ENCODE data around the gene TTF1. TPM values are rescaled to one million over a fixed set of nuclear protein-coding genes. Genes with fewer than 3 reads are reported as not detected.

TTF1 gene
- total RNA-seq, 1 experiment from 2014 or later: 16.0 TPM

DNA sequence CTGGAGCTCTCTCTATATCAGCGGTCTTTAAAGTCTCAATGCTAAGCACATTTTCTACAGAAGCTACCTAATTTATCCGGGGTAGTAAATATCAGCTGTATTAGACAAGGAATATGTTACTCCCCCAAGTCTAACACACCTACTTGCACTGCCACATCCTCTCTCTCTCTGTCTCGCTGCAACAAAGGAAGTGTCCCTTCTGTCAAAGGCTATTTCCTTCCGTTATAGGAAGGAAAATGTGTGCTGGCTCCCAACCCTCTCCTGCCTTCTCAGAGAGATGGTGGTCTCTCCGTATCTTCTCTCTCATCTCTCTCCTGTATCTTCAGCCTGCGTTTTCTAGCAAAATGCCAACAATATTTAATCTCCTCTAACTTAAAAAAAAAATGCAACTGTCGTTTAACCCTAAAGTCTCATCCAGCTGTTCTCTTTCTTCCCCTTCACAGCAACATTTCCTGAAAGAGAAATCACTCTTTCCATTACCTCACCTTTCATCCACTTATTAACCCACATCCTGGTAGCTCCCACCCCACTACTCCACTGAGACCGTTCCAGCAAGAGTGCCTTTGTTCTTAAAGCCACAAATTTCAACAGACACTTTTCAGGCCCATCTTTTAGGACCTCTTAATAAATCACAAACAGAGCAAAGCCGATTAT, 2.3 kb downstream of the TTF1 start:
- Histone ChIP-seq H3K9me2 (ENCODE audit: insufficient read depth) (no peaks in the 10 kb centered on the region), H3K36me3 (ENCODE audit: low read depth) (no peaks in the 10 kb centered on the region; the same call in 1 of the 2 replicates), H3K4me2 (no peak overlapping the region), H4K20me1 (ENCODE audit: insufficient read depth) (no peaks in the 10 kb centered on the region), H3K27me3 (ENCODE audit: insufficient read depth, low read depth) (peaks cover 4% of the 10 kb centered on the region), H3K4me1 (replicated peaks; ENCODE audit: insufficient read depth) (0 out of 2 replicates have a peak, but pooled peaks cover 8% of the 10 kb centered on the region), H3F3A (ENCODE audit: insufficient read depth, low read depth) (no peaks in the 10 kb centered on the region), H3K4me3 (no peak overlapping the region), H3K9me3 (ENCODE audit: insufficient read depth, low read depth) (no peaks in the 10 kb centered on the region), H3K79me2 (ENCODE audit: low read depth) (peaks cover 30% of the 10 kb centered on the region), H3K27ac (no peak overlapping the region), H2AFZ (no peak overlapping the region)
- intact Hi-C loops (cut with micrococcal nuclease; ENCODE audit: unreplicated experiment): no loop called here
- TF ChIP-seq CTCF (conservative IDR thresholded peaks at IDR 0.05): no peak
- TF ChIP-seq EZH2 (IDR thresholded peaks at IDR 0.05; ENCODE audit: low read depth): no peak
- no peak for DNase-seq
- ChIA-PET POLR2A (ENCODE audit: unreplicated experiment) (no interaction called here), CTCF (no interaction called here)
- BruUV-seq (replicated peaks): no TSS peak

GRCh38 chr9:132401824-132402223, 4.8 kb downstream of the TTF1 start:
- H3K9me3 ChIP-seq (ENCODE audit: insufficient read depth, low read depth): no peaks in the 10 kb centered on the region
- H3K9me2 ChIP-seq (ENCODE audit: insufficient read depth): no peaks in the 10 kb centered on the region
- peaks cover 30% of the 10 kb centered on the region for H3K79me2 ChIP-seq (ENCODE audit: low read depth)
- POLR2A ChIA-PET (ENCODE audit: unreplicated experiment): interaction anchor here (0.6 to 0.7 kb wide), 2 partner anchors 288 to 407 kb away, joined by 3 to 4 read pairs; no protein-coding TSS in a partner anchor
- H3K36me3 ChIP-seq (ENCODE audit: low read depth): no peaks in the 10 kb centered on the region; the same call in 1 of the 2 replicates
- no peak for DNase-seq
- intact Hi-C loops (cut with micrococcal nuclease; ENCODE audit: unreplicated experiment): no loop called here
- CTCF ChIA-PET: no interaction called here
- no peaks in the 10 kb centered on the region for H3F3A ChIP-seq (ENCODE audit: insufficient read depth, low read depth)
- H4K20me1 ChIP-seq (ENCODE audit: insufficient read depth): no peaks in the 10 kb centered on the region
- H2AFZ ChIP-seq: no peak overlapping the region
- TF ChIP-seq CTCF (conservative IDR thresholded peaks at IDR 0.05): no peak
- no peak for TF ChIP-seq EZH2 (IDR thresholded peaks at IDR 0.05; ENCODE audit: low read depth)
- no TSS peak for BruUV-seq (replicated peaks)
- no peak overlapping the region for H3K4me3 ChIP-seq
- H3K4me1 ChIP-seq (replicated peaks; ENCODE audit: insufficient read depth): 0 out of 2 replicates have a peak, but pooled peaks cover 8% of the 10 kb centered on the region
- H3K27me3 ChIP-seq (ENCODE audit: insufficient read depth, low read depth): no peaks in the 10 kb centered on the region
- H3K27ac ChIP-seq: no peak overlapping the region
- no peak overlapping the region for H3K4me2 ChIP-seq

- no peaks in the 10 kb centered on the region for H3K79me2 ChIP-seq (ENCODE audit: low read depth)
- no peak overlapping the region for H2AFZ ChIP-seq
- H3K27ac ChIP-seq: no peak overlapping the region
- no TSS peak for BruUV-seq (replicated peaks)
- intact Hi-C loops (cut with micrococcal nuclease; ENCODE audit: unreplicated experiment): no loop called here
- ChIA-PET CTCF (no interaction called here), POLR2A (ENCODE audit: unreplicated experiment) (no interaction called here)
- no peaks in the 10 kb centered on the region for H4K20me1 ChIP-seq (ENCODE audit: insufficient read depth)
- no peaks in the 10 kb centered on the region for H3K27me3 ChIP-seq (ENCODE audit: insufficient read depth, low read depth)
- no peaks in the 10 kb centered on the region for H3F3A ChIP-seq (ENCODE audit: insufficient read depth, low read depth)
- no peak for TF ChIP-seq CTCF (conservative IDR thresholded peaks at IDR 0.05)
- no peak for TF ChIP-seq EZH2 (IDR thresholded peaks at IDR 0.05; ENCODE audit: low read depth)
- no peak overlapping the region for H3K4me3 ChIP-seq
- no peaks in the 10 kb centered on the region for H3K9me3 ChIP-seq (ENCODE audit: insufficient read depth, low read depth)
- no peak for DNase-seq
- no peak overlapping the region for H3K4me2 ChIP-seq
- H3K36me3 ChIP-seq (ENCODE audit: low read depth): peaks cover 15% of the 10 kb centered on the region
- H3K9me2 ChIP-seq (ENCODE audit: insufficient read depth): no peaks in the 10 kb centered on the region
- H3K4me1 ChIP-seq (replicated peaks; ENCODE audit: insufficient read depth): no peaks in the 10 kb centered on the region
These were observed 11.1 kb downstream of the TTF1 start for GRCh38 chr9:132395560-132395959.

Measured in PC-9 (cell line).